SK-N-SH (cell line): ENCODE measurements around the gene PDE6B. TPM values are rescaled to one million over a fixed set of nuclear protein-coding genes. Genes with fewer than 3 reads are reported as not detected.

Experiments used
- CTCF ChIA-PET: fragments of 300-600, 350-600 bp; formaldehyde crosslinking; extraction: SDS; loops from one replicate; lab custom pipeline; 2021; lab: Yijun Ruan, JAX
- POLR2A ChIA-PET: fragments of 350-600 bp; sonication (Branson Sonifier 250); formaldehyde crosslinking; extraction: SDS; loops from one replicate; lab custom pipeline; 2020; ENCODE audit warnings: antibody characterized with exemption, inconsistent platforms; lab: Yijun Ruan, JAX
- DNase-seq: peaks from one replicate; pipeline ENCODE4 v3.0.0; 2012
- H2AFZ ChIP-seq: fragments of 200-600 bp; sonication (generic); 2 replicates; pipeline ENCODE4 v1.8.1; 2016; ENCODE audit warnings: antibody characterized with exemption, mild to moderate bottlenecking, low read depth
- H3F3A ChIP-seq: fragments of 200-600 bp; sonication (generic); replicated peaks from 2 replicates; pipeline ENCODE3; 2016; ENCODE audit warnings: antibody characterized with exemption, mild to moderate bottlenecking; ENCODE audit not compliant: insufficient read depth
- H3K27ac ChIP-seq, 2 experiments: fragments of 200-500 bp in 1 of 2; fragments of 200-600 bp in 1 of 2; sonication (Bioruptor generic) in 1 of 2; sonication (generic), shearing (Covaris generic) in 1 of 2; 2 replicates each; pipeline versions ENCODE4 v1.5.1 to v1.6.1; 2014 to 2016; ENCODE audit warnings: low read depth in 2 of 2, inconsistent platforms in 1 of 2, low read length in 1 of 2, mild to moderate bottlenecking in 1 of 2, mixed read lengths in 1 of 2
- H3K27me3 ChIP-seq: fragments of 200-600 bp; sonication (generic), shearing (Covaris generic); 2 replicates; pipeline ENCODE4 v1.6.1; 2016; ENCODE audit warnings: mixed run types; ENCODE audit not compliant: insufficient read depth
- H3K36me3 ChIP-seq, 2 experiments: fragments of 200-500 bp in 1 of 2; fragments of 200-600 bp in 1 of 2; sonication (Bioruptor generic) in 1 of 2; sonication (generic) in 1 of 2; replicated peaks in 1 of 2; 2 replicates each; pipeline versions ENCODE3 to v1.5.1; 2014 to 2016; ENCODE audit warnings: low read length in 1 of 2, mild to moderate bottlenecking in 1 of 2; ENCODE audit not compliant: insufficient read depth in 2 of 2, control insufficient read depth in 1 of 2
- H3K4me1 ChIP-seq, 2 experiments: fragments of 200-500 bp in 1 of 2; fragments of 200-600 bp in 1 of 2; sonication (Bioruptor generic) in 1 of 2; sonication (generic), shearing (Covaris generic) in 1 of 2; 2 replicates each; pipeline versions ENCODE4 v1.5.1 to v1.6.1; 2014 to 2016; ENCODE audit warnings: low read depth in 1 of 2, low read length in 1 of 2, mixed run types in 1 of 2; ENCODE audit not compliant: insufficient read depth in 2 of 2, control insufficient read depth in 1 of 2
- H3K4me2 ChIP-seq: fragments of 200-600 bp; sonication (generic), shearing (Covaris generic); 2 replicates; pipeline ENCODE4 v1.6.1; 2017; ENCODE audit warnings: mixed run types
- H3K4me3 ChIP-seq, 2 experiments: fragments of 200-500 bp in 1 of 2; fragments of 200-600 bp in 1 of 2; sonication (Bioruptor generic) in 1 of 2; sonication (generic), shearing (Covaris generic) in 1 of 2; 2 replicates each; pipeline versions ENCODE4 v1.5.1 to v1.8.1; 2014 to 2016; ENCODE audit warnings: low read depth in 2 of 2, inconsistent platforms in 1 of 2, low read length in 1 of 2, mild to moderate bottlenecking in 1 of 2, mixed read lengths in 1 of 2, moderate library complexity in 1 of 2
- H3K79me2 ChIP-seq: fragments of 200-600 bp; sonication (generic); 2 replicates; pipeline ENCODE4 v1.8.1; 2017; ENCODE audit warnings: mild to moderate bottlenecking; ENCODE audit not compliant: insufficient read depth
- H3K9ac ChIP-seq: fragments of 200-600 bp; sonication (generic); 2 replicates; pipeline ENCODE4 v1.6.1; 2017; ENCODE audit warnings: mixed run types
- H3K9me2 ChIP-seq: fragments of 200-600 bp; sonication (generic); 2 replicates; pipeline ENCODE4 v1.6.1; 2017; ENCODE audit warnings: mixed run types
- H3K9me3 ChIP-seq: fragments of 200-600 bp; sonication (generic); 2 replicates; pipeline ENCODE4 v1.6.1; 2017; ENCODE audit warnings: mixed run types, mild to moderate bottlenecking, moderate library complexity
- H4K20me1 ChIP-seq: fragments of 200-600 bp; sonication (generic); 2 replicates; pipeline ENCODE4 v1.6.1; 2017; ENCODE audit warnings: mild to moderate bottlenecking, mixed run types; ENCODE audit not compliant: insufficient read depth
- FOSL2 ChIP-seq: IDR thresholded peaks from 2 replicates; pipeline ENCODE4 v1.4.0; 2012; ENCODE audit warnings: low read depth, mild to moderate bottlenecking, moderate library complexity, borderline replicate concordance
- FOXM1 ChIP-seq: IDR thresholded peaks from 2 replicates; pipeline ENCODE4 v1.4.0; 2012; ENCODE audit warnings: low read depth, mild to moderate bottlenecking
- GABPA ChIP-seq: IDR thresholded peaks from 2 replicates; pipeline ENCODE4 v1.4.0; 2012; ENCODE audit warnings: low read depth, mild to moderate bottlenecking
- GATA2 ChIP-seq: sonication (generic); formaldehyde crosslinking; IDR thresholded peaks from 2 replicates; pipeline ENCODE4 v1.5.0; 2020; ENCODE audit warnings: mild to moderate bottlenecking, missing genetic modification reagents
- MXI1 ChIP-seq: IDR thresholded peaks from 2 replicates; pipeline ENCODE4 v1.6.1; 2012; ENCODE audit warnings: mild to moderate bottlenecking, low read depth, low read length, improper control_type of control experiment
- POLR2AphosphoS5 ChIP-seq: IDR thresholded peaks from 2 replicates; pipeline ENCODE4 v1.6.1; 2012; ENCODE audit warnings: low read depth, low read length
- RAD21 ChIP-seq: IDR thresholded peaks from 2 replicates; pipeline ENCODE4 v1.6.1; 2012; ENCODE audit warnings: mild to moderate bottlenecking, low read length
- RFX5 ChIP-seq: IDR thresholded peaks from 2 replicates; pipeline ENCODE4 v1.6.1; 2012; ENCODE audit warnings: mild to moderate bottlenecking, improper control_type of control experiment, low read length
- TAF1 ChIP-seq: IDR thresholded peaks from 2 replicates; pipeline ENCODE4 v1.6.1; 2012; ENCODE audit warnings: low read depth, mild to moderate bottlenecking, low read length, moderate library complexity, borderline replicate concordance
- TCF12 ChIP-seq: IDR thresholded peaks from 2 replicates; pipeline ENCODE4 v1.4.0; 2012
- TEAD4 ChIP-seq: IDR thresholded peaks from 2 replicates; pipeline ENCODE4 v1.4.0; 2012; ENCODE audit warnings: mild to moderate bottlenecking, borderline replicate concordance; ENCODE audit not compliant: insufficient read depth
- YY1 ChIP-seq: IDR thresholded peaks from 2 replicates; pipeline ENCODE4 v1.4.0; 2012; ENCODE audit warnings: low read depth, mild to moderate bottlenecking
- WGBS: methylation state at CpG from one replicate; pipeline ENCODE4 v1.1.6; 2017; ENCODE audit warnings: low lambda C conversion rate; 5-methylcytosine and 5-hydroxymethylcytosine counted together
- polyA plus RNA-seq, 3 experiments: library from polyadenylated mRNA; depleted of rRNA; stranded (reverse); fragments of >200 nt; gene quantifications; 2 replicates each; pipeline ENCODE4 v1.2.3, GENCODE V29; 2012
- TF ChIP-seq, protein P1 (sequence below): IDR thresholded peaks from 2 replicates; pipeline ENCODE4 v1.6.1; 2012; ENCODE audit warnings: mild to moderate bottlenecking, low read depth, low read length, moderate library complexity
- TF ChIP-seq, protein P2 (sequence below): IDR thresholded peaks from 2 replicates; pipeline ENCODE4 v1.4.0; 2012; ENCODE audit warnings: low read depth
- TF ChIP-seq, protein P3 (sequence below): fragments of 150-350 bp; IDR thresholded peaks from 2 replicates; pipeline ENCODE4 v1.6.1; 2017; ENCODE audit warnings: antibody characterized with exemption, low read length, low read depth, borderline replicate concordance
- TF ChIP-seq, protein P4 (sequence below): IDR thresholded peaks from 2 replicates; pipeline ENCODE4 v1.4.0; 2012; ENCODE audit warnings: low read depth, borderline replicate concordance
- TF ChIP-seq, protein P5 (sequence below): IDR thresholded peaks from 2 replicates; pipeline ENCODE4; 2012

Gene PDE6B
- polyA plus RNA-seq, 1 of the 3 experiments (the other 2 are of a cell fraction) = 1.2 TPM

DNA sequence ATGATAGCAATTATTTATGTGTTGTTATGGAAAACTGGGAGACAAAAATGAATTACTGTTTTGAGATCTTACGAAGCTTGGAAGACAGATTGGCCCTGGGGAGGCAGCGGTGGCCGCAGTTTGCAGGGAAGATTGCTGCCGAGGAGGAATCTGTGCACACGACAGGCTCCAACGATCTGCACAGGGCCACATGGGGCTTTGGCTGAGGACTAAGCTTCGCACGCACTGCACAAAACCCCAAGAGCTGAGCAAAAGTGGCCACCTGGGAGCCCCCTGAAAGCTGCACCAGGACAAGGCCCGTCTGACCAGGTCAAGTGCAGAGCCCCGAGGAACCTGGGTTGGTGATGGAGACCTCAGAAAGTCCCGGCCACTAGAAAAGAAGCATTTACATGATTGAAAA lies 5.2 kb upstream of the PDE6B start:
- no peak for TF ChIP-seq GABPA
- no peak for TF ChIP-seq TEAD4
- no peak for TF ChIP-seq RAD21
- TF ChIP-seq FOSL2 = no peak
- TF ChIP-seq, protein P1, sequence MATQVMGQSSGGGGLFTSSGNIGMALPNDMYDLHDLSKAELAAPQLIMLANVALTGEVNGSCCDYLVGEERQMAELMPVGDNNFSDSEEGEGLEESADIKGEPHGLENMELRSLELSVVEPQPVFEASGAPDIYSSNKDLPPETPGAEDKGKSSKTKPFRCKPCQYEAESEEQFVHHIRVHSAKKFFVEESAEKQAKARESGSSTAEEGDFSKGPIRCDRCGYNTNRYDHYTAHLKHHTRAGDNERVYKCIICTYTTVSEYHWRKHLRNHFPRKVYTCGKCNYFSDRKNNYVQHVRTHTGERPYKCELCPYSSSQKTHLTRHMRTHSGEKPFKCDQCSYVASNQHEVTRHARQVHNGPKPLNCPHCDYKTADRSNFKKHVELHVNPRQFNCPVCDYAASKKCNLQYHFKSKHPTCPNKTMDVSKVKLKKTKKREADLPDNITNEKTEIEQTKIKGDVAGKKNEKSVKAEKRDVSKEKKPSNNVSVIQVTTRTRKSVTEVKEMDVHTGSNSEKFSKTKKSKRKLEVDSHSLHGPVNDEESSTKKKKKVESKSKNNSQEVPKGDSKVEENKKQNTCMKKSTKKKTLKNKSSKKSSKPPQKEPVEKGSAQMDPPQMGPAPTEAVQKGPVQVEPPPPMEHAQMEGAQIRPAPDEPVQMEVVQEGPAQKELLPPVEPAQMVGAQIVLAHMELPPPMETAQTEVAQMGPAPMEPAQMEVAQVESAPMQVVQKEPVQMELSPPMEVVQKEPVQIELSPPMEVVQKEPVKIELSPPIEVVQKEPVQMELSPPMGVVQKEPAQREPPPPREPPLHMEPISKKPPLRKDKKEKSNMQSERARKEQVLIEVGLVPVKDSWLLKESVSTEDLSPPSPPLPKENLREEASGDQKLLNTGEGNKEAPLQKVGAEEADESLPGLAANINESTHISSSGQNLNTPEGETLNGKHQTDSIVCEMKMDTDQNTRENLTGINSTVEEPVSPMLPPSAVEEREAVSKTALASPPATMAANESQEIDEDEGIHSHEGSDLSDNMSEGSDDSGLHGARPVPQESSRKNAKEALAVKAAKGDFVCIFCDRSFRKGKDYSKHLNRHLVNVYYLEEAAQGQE = no peak
- TF ChIP-seq YY1 = no peak
- TF ChIP-seq RFX5 = no peak
- TF ChIP-seq, protein P2, sequence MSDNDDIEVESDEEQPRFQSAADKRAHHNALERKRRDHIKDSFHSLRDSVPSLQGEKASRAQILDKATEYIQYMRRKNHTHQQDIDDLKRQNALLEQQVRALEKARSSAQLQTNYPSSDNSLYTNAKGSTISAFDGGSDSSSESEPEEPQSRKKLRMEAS = no peak
- TF ChIP-seq TAF1 = no peak
- TF ChIP-seq FOXM1 = no peak
- DNase-seq = no peak
- no peak overlapping the region for H3K9ac ChIP-seq
- H3K27me3 ChIP-seq = peaks cover 13% of the 10 kb centered on the region; the same call in 1 of the 2 replicates
- no peaks in the 10 kb centered on the region for H3K79me2 ChIP-seq
- ChIA-PET CTCF (interaction anchor here (1.2 kb wide), 1 partner anchor 17 kb away, joined by 4 read pairs; no protein-coding TSS in a partner anchor), POLR2A (no interaction called here)
- 37% methylated on average over 11 of the region's 11 CpGs for WGBS
- no peak overlapping the region for H3K27ac ChIP-seq
- no peak overlapping the region for H2AFZ ChIP-seq
- no peak overlapping the region for H3K4me2 ChIP-seq
- H3K36me3 ChIP-seq = no peaks in the 10 kb centered on the region
- H3F3A ChIP-seq = peaks cover 3% of the 10 kb centered on the region
- H3K9me3 ChIP-seq = no peaks in the 10 kb centered on the region
- no peaks in the 10 kb centered on the region for H4K20me1 ChIP-seq
- H3K4me3 ChIP-seq = no peak overlapping the region
- H3K4me1 ChIP-seq = no peaks in the 10 kb centered on the region
- H3K9me2 ChIP-seq = no peaks in the 10 kb centered on the region

DNA sequence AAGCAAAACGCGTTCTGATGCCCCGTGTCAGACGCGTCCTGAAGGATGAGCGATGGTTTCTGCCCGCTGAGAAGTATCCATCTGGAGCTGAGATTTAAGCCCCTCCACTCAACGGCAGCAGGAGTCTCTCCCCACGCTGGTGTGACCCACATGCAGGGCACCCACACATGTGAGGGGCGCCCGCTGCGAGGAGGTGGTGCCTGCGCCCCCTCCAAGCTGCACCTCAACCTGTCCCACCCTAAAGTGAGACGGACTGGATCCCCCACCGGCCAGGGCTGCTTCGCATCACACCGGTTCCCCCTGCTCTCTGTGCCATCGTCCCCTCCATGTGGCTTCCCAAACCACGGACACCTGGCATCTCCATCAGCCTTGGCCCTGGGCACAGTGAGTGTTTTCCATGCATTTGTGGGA lies 4.5 kb upstream of the PDE6B start:
- Histone ChIP-seq H3K36me3 (no peaks in the 10 kb centered on the region), H3F3A (peaks cover 3% of the 10 kb centered on the region), H4K20me1 (no peaks in the 10 kb centered on the region), H3K27me3 (peaks cover 13% of the 10 kb centered on the region; the same call in 1 of the 2 replicates), H3K27ac (no peak overlapping the region), H3K4me2 (no peak overlapping the region), H3K4me1 (no peaks in the 10 kb centered on the region), H3K9me3 (no peaks in the 10 kb centered on the region), H3K79me2 (no peaks in the 10 kb centered on the region), H3K9me2 (no peaks in the 10 kb centered on the region), H3K4me3 (no peak overlapping the region), H3K9ac (no peak overlapping the region), H2AFZ (no peak overlapping the region)
- 78% methylated on average over 9 of the region's 19 CpGs for WGBS
- DNase-seq = no peak
- POLR2A ChIA-PET = no interaction called here
- CTCF ChIA-PET = interaction anchor here (1.2 kb wide), 1 partner anchor 18 kb away, joined by 4 read pairs; no protein-coding TSS in a partner anchor
- TF ChIP-seq MXI1 = no peak
- TF ChIP-seq, protein P3, sequence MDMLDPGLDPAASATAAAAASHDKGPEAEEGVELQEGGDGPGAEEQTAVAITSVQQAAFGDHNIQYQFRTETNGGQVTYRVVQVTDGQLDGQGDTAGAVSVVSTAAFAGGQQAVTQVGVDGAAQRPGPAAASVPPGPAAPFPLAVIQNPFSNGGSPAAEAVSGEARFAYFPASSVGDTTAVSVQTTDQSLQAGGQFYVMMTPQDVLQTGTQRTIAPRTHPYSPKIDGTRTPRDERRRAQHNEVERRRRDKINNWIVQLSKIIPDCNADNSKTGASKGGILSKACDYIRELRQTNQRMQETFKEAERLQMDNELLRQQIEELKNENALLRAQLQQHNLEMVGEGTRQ = no peak
- no peak for TF ChIP-seq RAD21
- TF ChIP-seq FOSL2 = no peak
- TF ChIP-seq POLR2AphosphoS5 = no peak
- TF ChIP-seq GATA2 = no peak
- TF ChIP-seq TCF12 = no peak
- TF ChIP-seq, protein P1 = no peak
- TF ChIP-seq, protein P4, sequence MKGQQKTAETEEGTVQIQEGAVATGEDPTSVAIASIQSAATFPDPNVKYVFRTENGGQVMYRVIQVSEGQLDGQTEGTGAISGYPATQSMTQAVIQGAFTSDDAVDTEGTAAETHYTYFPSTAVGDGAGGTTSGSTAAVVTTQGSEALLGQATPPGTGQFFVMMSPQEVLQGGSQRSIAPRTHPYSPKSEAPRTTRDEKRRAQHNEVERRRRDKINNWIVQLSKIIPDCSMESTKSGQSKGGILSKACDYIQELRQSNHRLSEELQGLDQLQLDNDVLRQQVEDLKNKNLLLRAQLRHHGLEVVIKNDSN = no peak
- TF ChIP-seq, protein P5, sequence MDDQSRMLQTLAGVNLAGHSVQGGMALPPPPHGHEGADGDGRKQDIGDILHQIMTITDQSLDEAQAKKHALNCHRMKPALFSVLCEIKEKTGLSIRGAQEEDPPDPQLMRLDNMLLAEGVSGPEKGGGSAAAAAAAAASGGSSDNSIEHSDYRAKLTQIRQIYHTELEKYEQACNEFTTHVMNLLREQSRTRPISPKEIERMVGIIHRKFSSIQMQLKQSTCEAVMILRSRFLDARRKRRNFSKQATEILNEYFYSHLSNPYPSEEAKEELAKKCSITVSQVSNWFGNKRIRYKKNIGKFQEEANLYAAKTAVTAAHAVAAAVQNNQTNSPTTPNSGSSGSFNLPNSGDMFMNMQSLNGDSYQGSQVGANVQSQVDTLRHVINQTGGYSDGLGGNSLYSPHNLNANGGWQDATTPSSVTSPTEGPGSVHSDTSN = no peak
